ENCODE data around the gene WDR5. TPM values are rescaled to one million over a fixed set of nuclear protein-coding genes. Genes with fewer than 3 reads are reported as not detected.

WDR5 gene
- total and polyA plus RNA-seq, 4 donors: 15.7 to 27.3 (median 21.6) TPM

GRCh38 chr9:134150557-134151214 lies 14.8 kb downstream of the WDR5 start:
- TF ChIP-seq CTCF (IDR thresholded peaks at IDR 0.05; ENCODE audit: control extremely low read depth, extremely low read depth): no peak
- no peaks in the 10 kb centered on the region for H3K27me3 ChIP-seq (ENCODE audit: control insufficient read depth in 3 of 3, insufficient read depth in 3 of 3, low read length in 2 of 3)
- H3K27ac ChIP-seq (ENCODE audit: low read depth in 1 of 2, low read length in 1 of 2): no peak overlapping the region
- WGBS, 2 donors: 86 to 91% methylated on average over 12 of the region's 12 CpGs
- H3K4me1 ChIP-seq (ENCODE audit: control insufficient read depth in 5 of 5, insufficient read depth in 5 of 5, low read length in 5 of 5): no peaks in the 10 kb centered on the region
- ATAC-seq (ENCODE audit: insufficient read depth, low FRiP score) (no peak), DNase-seq (no peak)
- H3K36me3 ChIP-seq (ENCODE audit: control insufficient read depth in 4 of 4, insufficient read depth in 4 of 4, low read length in 4 of 4): peaks cover 26 to 79% (median 38%) of the 10 kb centered on the region in 4 donors
- H3K9ac ChIP-seq (ENCODE audit: insufficient read depth in 1 of 2, low read length in 2 of 2): no peak overlapping the region
- H3K9me3 ChIP-seq (ENCODE audit: control insufficient read depth in 4 of 4, insufficient read depth in 3 of 4, low read length in 3 of 4): no peaks in the 10 kb centered on the region
- H3K4me3 ChIP-seq: no peak overlapping the region

- Histone ChIP-seq H3K36me3 (ENCODE audit: control insufficient read depth in 4 of 4, insufficient read depth in 4 of 4, low read length in 4 of 4) (peaks cover 32 to 86% (median 39%) of the 10 kb centered on the region in 4 donors), H3K27ac (ENCODE audit: low read depth in 1 of 2, low read length in 1 of 2) (no peak overlapping the region), H3K4me3 (no peak overlapping the region), H3K4me1 (ENCODE audit: control insufficient read depth in 5 of 5, insufficient read depth in 5 of 5, low read length in 5 of 5) (no peaks in the 10 kb centered on the region), H3K27me3 (ENCODE audit: control insufficient read depth in 3 of 3, insufficient read depth in 3 of 3, low read length in 2 of 3) (no peaks in the 10 kb centered on the region), H3K9me3 (ENCODE audit: control insufficient read depth in 4 of 4, insufficient read depth in 3 of 4, low read length in 3 of 4) (peaks cover 0 to 2% (median 0%) of the 10 kb centered on the region in 4 donors), H3K9ac (ENCODE audit: insufficient read depth in 1 of 2, low read length in 2 of 2) (no peak overlapping the region)
- WGBS, 2 donors: 92 to 93% methylated on average over 13 to 14 of the region's 14 CpGs
- DNase-seq (no peak), ATAC-seq (ENCODE audit: insufficient read depth, low FRiP score) (no peak)
- no peak for TF ChIP-seq CTCF (IDR thresholded peaks at IDR 0.05; ENCODE audit: control extremely low read depth, extremely low read depth)
Measured at GRCh38 chr9:134152022-134152448, 16.2 kb downstream of the WDR5 start.

GRCh38 chr9:134152488-134152887 lies 16.6 kb downstream of the WDR5 start:
- WGBS, 2 donors: 94 to 96% methylated on average over 11 of the region's 11 CpGs
- no peak for ATAC-seq (ENCODE audit: insufficient read depth, low FRiP score)
- no peak overlapping the region for H3K27ac ChIP-seq (ENCODE audit: low read depth in 1 of 2, low read length in 1 of 2)

More at GRCh38 chr9:134152488-134152887, 16.6 kb downstream of the WDR5 start:
- TF ChIP-seq CTCF (IDR thresholded peaks at IDR 0.05; ENCODE audit: control extremely low read depth, extremely low read depth): no peak
- peaks cover 28 to 86% (median 38%) of the 10 kb centered on the region in 4 donors for H3K36me3 ChIP-seq (ENCODE audit: control insufficient read depth in 4 of 4, insufficient read depth in 4 of 4, low read length in 4 of 4)
- no peak for DNase-seq
- H3K9ac ChIP-seq (ENCODE audit: insufficient read depth in 1 of 2, low read length in 2 of 2): no peak overlapping the region
- H3K4me1 ChIP-seq (ENCODE audit: control insufficient read depth in 5 of 5, insufficient read depth in 5 of 5, low read length in 5 of 5): no peaks in the 10 kb centered on the region
- no peaks in the 10 kb centered on the region for H3K27me3 ChIP-seq (ENCODE audit: control insufficient read depth in 3 of 3, insufficient read depth in 3 of 3, low read length in 2 of 3)
- H3K9me3 ChIP-seq (ENCODE audit: control insufficient read depth in 4 of 4, insufficient read depth in 3 of 4, low read length in 3 of 4): peaks cover 0 to 2% (median 0%) of the 10 kb centered on the region in 4 donors
- no peak overlapping the region for H3K4me3 ChIP-seq
